HG03045 (cell line): Measurements from ENCODE around the gene EEF2.
"Not testable (repeated sequence)": the region's sequence is repeated elsewhere in the genome, so short reads cannot be mapped to it uniquely, and the experiment has no call there.

Experiments
- ATAC-seq: cut with Tn5 transposase; IDR thresholded peaks from one replicate; pipeline ENCODE4 v1.9.1; 2021; ENCODE audit warnings: mild to moderate bottlenecking, moderate library complexity; ENCODE audit not compliant: unreplicated experiment

Gene EEF2

GRCh38 chr19:3950871-3951861 lies 34.1 kb downstream of the EEF2 start:
- ATAC-seq, result no peak

- ATAC-seq, result no peak
Measured at GRCh38 chr19:3949997-3950859, 35.0 kb downstream of the EEF2 start.

GRCh38 chr19:3949294-3949693 lies 36.0 kb downstream of the EEF2 start:
- ATAC-seq, result no peak

- not testable (repeated sequence) for ATAC-seq
Measured at GRCh38 chr19:3947316-3947933, 37.8 kb downstream of the EEF2 start.

GRCh38 chr19:3945838-3946237 lies 39.4 kb downstream of the EEF2 start:
- ATAC-seq, result no peak

- no peak for ATAC-seq
Measured at GRCh38 chr19:3944018-3944721, 41.1 kb downstream of the EEF2 start.

- ATAC-seq, result no peak
Measured at GRCh38 chr19:3942790-3943409, 42.4 kb downstream of the EEF2 start.

- not testable (repeated sequence) for ATAC-seq
Measured at GRCh38 chr19:3938300-3938950, 46.8 kb downstream of the EEF2 start.

- no peak for ATAC-seq
Measured at GRCh38 chr19:3936506-3937442, 48.5 kb downstream of the EEF2 start.

GRCh38 chr19:3932931-3933810 lies 52.1 kb downstream of the EEF2 start, which contains the start of gene NMRK2:
TSS of gene NMRK2 (plus strand) at chr19:3933069. CDS start at chr19:3933672, 603 bp downstream.
- no peak for ATAC-seq

GRCh38 chr19:3931041-3931440 lies 54.2 kb downstream of the EEF2 start:
- ATAC-seq, result no peak
